ENCODE results near the gene NCKAP5. TPM values are rescaled to one million over a fixed set of nuclear protein-coding genes. Genes with fewer than 3 reads are reported as not detected.

Gene NCKAP5
- polyA plus RNA-seq, 1 experiment: 16.6 TPM

DNA sequence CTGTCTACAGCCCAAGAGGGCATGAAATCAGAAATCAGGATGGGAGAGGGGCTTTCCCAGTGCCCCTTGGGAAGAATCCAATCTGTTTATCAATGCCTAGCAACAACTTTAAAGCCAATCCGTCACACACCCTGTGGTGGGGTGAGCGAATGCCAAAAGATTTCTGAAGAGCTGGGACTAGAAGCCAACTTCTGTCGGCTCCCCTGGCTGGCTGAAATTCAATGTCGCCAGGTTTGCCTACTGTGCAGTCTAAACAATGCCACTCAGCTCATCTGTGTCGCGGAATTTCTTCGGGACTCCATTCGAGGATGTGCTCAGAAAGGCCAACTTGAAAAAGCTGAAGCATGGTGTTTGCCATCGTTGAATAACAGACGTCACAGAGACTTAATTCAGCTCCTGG, 31.5 kb upstream of the NCKAP5 start:
- Histone ChIP-seq H3K9me3 (ENCODE audit: control insufficient read depth, insufficient read depth, low read length) (no peaks in the 10 kb centered on the region), H3K27me3 (ENCODE audit: control insufficient read depth, insufficient read depth, low read length) (no peaks in the 10 kb centered on the region), H3K27ac (ENCODE audit: low read depth, low read length) (no peak overlapping the region), H3K4me3 (ENCODE audit: low read depth, low read length) (no peak overlapping the region)
- CTCF ChIA-PET: no interaction called here
- DNase-seq (ENCODE audit: low read depth, low spot score): no peak
- TF ChIP-seq, protein P1, sequence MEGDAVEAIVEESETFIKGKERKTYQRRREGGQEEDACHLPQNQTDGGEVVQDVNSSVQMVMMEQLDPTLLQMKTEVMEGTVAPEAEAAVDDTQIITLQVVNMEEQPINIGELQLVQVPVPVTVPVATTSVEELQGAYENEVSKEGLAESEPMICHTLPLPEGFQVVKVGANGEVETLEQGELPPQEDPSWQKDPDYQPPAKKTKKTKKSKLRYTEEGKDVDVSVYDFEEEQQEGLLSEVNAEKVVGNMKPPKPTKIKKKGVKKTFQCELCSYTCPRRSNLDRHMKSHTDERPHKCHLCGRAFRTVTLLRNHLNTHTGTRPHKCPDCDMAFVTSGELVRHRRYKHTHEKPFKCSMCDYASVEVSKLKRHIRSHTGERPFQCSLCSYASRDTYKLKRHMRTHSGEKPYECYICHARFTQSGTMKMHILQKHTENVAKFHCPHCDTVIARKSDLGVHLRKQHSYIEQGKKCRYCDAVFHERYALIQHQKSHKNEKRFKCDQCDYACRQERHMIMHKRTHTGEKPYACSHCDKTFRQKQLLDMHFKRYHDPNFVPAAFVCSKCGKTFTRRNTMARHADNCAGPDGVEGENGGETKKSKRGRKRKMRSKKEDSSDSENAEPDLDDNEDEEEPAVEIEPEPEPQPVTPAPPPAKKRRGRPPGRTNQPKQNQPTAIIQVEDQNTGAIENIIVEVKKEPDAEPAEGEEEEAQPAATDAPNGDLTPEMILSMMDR (IDR thresholded peaks at IDR 0.05; ENCODE audit: low read depth, low read length): no peak
- POLR2A ChIA-PET: no interaction called here

DNA sequence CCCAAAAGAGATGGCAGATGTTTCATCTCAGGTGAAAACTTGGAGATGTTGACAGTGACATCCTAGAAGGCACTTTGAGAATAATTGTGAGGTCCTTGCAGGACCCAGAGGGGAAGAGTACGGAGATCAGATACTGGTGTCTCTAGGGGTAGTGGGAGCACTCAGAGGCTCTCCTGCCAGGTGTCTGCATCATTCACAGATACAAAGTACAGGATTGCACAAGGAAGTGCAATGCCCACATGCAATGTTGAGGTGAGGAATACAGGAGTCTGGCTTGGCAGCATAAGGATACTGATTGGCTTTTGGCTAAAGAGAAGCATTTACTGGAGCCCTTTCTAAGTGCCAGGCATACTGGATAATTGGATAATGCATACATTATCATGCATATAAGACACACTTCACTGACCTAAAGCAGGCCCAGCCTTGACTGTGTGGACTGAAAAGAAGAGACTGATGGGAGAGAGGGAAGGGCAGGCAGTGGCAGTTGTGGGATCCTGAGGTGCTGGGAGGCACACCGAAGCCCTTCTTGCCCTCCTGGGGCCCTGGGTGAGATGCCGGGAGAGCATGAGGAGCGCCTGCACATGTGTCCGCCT, 31.0 kb upstream of the NCKAP5 start:
- ChIA-PET CTCF (no interaction called here), POLR2A (no interaction called here)
- no peaks in the 10 kb centered on the region for H3K9me3 ChIP-seq (ENCODE audit: control insufficient read depth, insufficient read depth, low read length)
- TF ChIP-seq, protein P1 (IDR thresholded peaks at IDR 0.05; ENCODE audit: low read depth, low read length): no peak
- no peak overlapping the region for H3K4me3 ChIP-seq (ENCODE audit: low read depth, low read length)
- H3K27ac ChIP-seq (ENCODE audit: low read depth, low read length): no peak overlapping the region
- DNase-seq (ENCODE audit: low read depth, low spot score): no peak
- H3K27me3 ChIP-seq (ENCODE audit: control insufficient read depth, insufficient read depth, low read length): no peaks in the 10 kb centered on the region

DNA sequence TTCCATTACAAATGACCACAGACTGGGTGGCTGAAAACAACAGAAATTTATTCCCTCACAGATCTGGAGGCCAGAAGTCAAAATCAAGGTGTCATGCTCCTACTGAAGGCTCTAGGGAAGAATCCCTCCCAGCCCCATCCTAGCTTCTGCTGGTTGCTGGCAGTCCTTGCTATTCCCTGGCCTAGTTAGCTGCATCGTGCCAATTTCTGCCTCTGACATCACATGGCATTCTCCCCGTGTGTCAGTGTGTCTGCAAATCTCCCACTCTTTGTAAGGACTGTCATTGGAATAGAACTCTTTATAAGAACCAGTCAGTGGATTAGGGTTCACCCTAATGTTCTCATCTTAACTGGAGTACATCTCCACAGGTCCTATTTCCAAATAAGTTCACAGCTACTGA, 30.5 kb upstream of the NCKAP5 start:
- Histone ChIP-seq H3K27me3 (ENCODE audit: control insufficient read depth, insufficient read depth, low read length) (no peaks in the 10 kb centered on the region), H3K9me3 (ENCODE audit: control insufficient read depth, insufficient read depth, low read length) (no peaks in the 10 kb centered on the region), H3K27ac (ENCODE audit: low read depth, low read length) (no peak overlapping the region), H3K4me3 (ENCODE audit: low read depth, low read length) (no peak overlapping the region)
- no peak for DNase-seq (ENCODE audit: low read depth, low spot score)
- ChIA-PET CTCF (no interaction called here), POLR2A (no interaction called here)
- TF ChIP-seq, protein P1 (IDR thresholded peaks at IDR 0.05; ENCODE audit: low read depth, low read length): no peak

DNA sequence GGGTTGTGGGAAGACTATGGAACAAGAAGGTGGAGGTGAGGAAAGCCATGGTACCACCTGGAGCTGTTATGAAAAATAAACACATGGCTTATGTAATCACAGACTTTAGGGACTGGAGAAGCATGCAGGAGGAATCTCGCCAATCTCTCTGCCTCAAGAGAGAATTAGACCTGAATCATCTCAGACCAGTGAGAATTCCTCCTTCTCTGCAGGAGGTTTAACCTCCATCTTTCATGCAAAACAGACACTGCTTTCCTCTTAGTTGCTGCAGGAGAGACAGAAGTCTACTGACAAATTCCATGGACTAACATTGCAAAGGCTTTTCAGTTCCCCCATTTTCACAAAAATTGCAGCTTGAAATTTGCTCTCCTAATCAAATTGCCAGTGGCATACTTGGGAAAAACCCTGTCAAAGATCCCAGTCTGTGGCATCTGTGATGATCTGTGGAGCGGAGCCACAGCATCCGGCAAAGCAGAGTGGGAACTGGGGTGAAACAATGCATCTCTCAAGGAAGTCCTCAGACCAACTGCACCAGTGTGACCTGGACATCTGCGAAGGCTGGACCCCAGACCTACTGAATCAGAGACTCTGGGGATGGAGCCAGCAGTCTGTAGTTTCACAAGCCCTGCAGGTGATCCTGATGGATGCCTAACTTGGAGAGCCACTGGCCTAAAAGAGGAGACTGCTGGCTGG, 28.6 kb upstream of the NCKAP5 start:
- TF ChIP-seq, protein P1 (IDR thresholded peaks at IDR 0.05; ENCODE audit: low read depth, low read length): no peak
- Histone ChIP-seq H3K27ac (ENCODE audit: low read depth, low read length) (no peak overlapping the region), H3K9me3 (ENCODE audit: control insufficient read depth, insufficient read depth, low read length) (no peaks in the 10 kb centered on the region), H3K27me3 (ENCODE audit: control insufficient read depth, insufficient read depth, low read length) (no peaks in the 10 kb centered on the region), H3K4me3 (ENCODE audit: low read depth, low read length) (no peak overlapping the region)
- CTCF ChIA-PET: no interaction called here
- DNase-seq (ENCODE audit: low read depth, low spot score): no peak
- POLR2A ChIA-PET: no interaction called here

DNA sequence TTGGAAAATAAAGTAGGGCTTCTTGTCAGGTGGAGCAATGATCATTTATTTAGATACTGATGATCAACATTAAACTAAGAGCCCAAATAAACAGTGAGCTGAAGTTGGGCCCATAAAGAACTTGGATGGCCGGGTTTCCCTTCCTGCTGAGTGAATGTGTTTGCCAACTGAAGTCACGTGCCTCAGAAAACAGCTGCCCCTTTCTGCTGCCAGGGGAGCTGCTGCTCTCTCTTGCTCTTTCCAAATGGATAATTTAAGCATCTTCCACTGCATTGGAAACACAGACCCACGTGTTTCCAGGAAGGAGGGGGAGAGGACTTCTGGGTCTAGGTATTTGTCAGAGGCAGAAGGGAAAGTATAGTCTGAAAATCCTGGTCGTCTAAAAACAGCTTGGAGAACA, 22.9 kb upstream of the NCKAP5 start:
- H3K4me3 ChIP-seq (ENCODE audit: low read depth, low read length): no peak overlapping the region
- POLR2A ChIA-PET: interaction anchor here (0.6 kb wide), 1 partner anchor 23 kb away, joined by 5 read pairs; the partner anchor contains the start of gene NCKAP5
- H3K9me3 ChIP-seq (ENCODE audit: control insufficient read depth, insufficient read depth, low read length): no peaks in the 10 kb centered on the region
- CTCF ChIA-PET: interaction anchor here (1.1 to 1.7 kb wide), 3 partner anchors 24 to 253 kb away, joined by 3 to 6 read pairs (median 4); no protein-coding TSS in a partner anchor
- peak; percentile 23 for DNase-seq (ENCODE audit: low read depth, low spot score)
- H3K27ac ChIP-seq (ENCODE audit: low read depth, low read length): no peak overlapping the region
- no peaks in the 10 kb centered on the region for H3K27me3 ChIP-seq (ENCODE audit: control insufficient read depth, insufficient read depth, low read length)
- TF ChIP-seq, protein P1 (IDR thresholded peaks at IDR 0.05; ENCODE audit: low read depth, low read length): peak; percentile 26

All from AG04450 (cell line).